Peyer's patch (tissue), 4 donors: ENCODE measurements around the gene HARS2. TPM values are rescaled to one million over a fixed set of nuclear protein-coding genes. Genes with fewer than 3 reads are reported as not detected.
"Not testable (repeated sequence)": the region's sequence is repeated elsewhere in the genome, so short reads cannot be mapped to it uniquely, and the experiment has no call there.

Experiments
- DNase-seq, 3 donors: peaks; one replicate each; pipeline ENCODE4 v3.0.0-alpha.2; 2017 to 2019
- H3K27ac ChIP-seq, 4 donors: fragments of 200-600 bp; sonication (generic); one replicate each; pipeline ENCODE4 v1.5.1; 2016 to 2019
- H3K27me3 ChIP-seq, 2 donors: fragments of 200-600 bp; sonication (generic); one replicate each; pipeline ENCODE4 v1.5.1; 2019
- H3K36me3 ChIP-seq, 3 donors: fragments of 200-600 bp; sonication (generic); one replicate each; pipeline ENCODE4 v1.5.1; 2016 to 2019
- H3K4me1 ChIP-seq, 4 donors: fragments of 200-600 bp; sonication (generic); one replicate each; pipeline ENCODE4 v1.5.1; 2016 to 2019
- H3K4me3 ChIP-seq, 4 donors: fragments of 200-600 bp; sonication (generic); 1 replicate in 3 of 4; 2 replicates in 1 of 4; pipeline ENCODE4 v1.5.1; 2016 to 2019; ENCODE audit warnings: mild to moderate bottlenecking in 1 of 4
- H3K9me3 ChIP-seq, 4 donors: fragments of 200-600 bp; sonication (generic); one replicate each; pipeline ENCODE4 v1.5.1; 2016 to 2019; ENCODE audit warnings: mild to moderate bottlenecking in 1 of 4
- POLR2A ChIP-seq, 2 donors: fragments of 450-650 bp; IDR thresholded peaks; one replicate each; pipeline ENCODE4 v1.5.1; 2017; ENCODE audit warnings: antibody characterized with exemption in 2 of 2, mild to moderate bottlenecking in 2 of 2, moderate library complexity in 2 of 2
- total RNA-seq, 4 donors: library from RNA; depleted of rRNA; stranded (reverse); fragments of >200 nt; gene quantifications; one replicate each; pipeline ENCODE4 v1.1.0, GENCODE V29; 2016
- TF ChIP-seq, protein P1 (sequence below), 6 experiments: fragments of 450-650 bp in 4 of 6; fragments of 200-600 bp in 2 of 6; sonication (generic) in 1 of 6; IDR thresholded peaks; one replicate each; pipeline ENCODE4 v1.5.1; 2017 to 2019; ENCODE audit warnings: antibody characterized with exemption in 6 of 6, mild to moderate bottlenecking in 3 of 6, moderate library complexity in 1 of 6

HARS2 gene
- total RNA-seq, 4 donors from 2014 or later: 21.5 to 49.6 (median 42.4) TPM

GRCh38 chr5:140664030-140664358 is 27.3 kb upstream of the HARS2 start:
- TF ChIP-seq, protein P1, sequence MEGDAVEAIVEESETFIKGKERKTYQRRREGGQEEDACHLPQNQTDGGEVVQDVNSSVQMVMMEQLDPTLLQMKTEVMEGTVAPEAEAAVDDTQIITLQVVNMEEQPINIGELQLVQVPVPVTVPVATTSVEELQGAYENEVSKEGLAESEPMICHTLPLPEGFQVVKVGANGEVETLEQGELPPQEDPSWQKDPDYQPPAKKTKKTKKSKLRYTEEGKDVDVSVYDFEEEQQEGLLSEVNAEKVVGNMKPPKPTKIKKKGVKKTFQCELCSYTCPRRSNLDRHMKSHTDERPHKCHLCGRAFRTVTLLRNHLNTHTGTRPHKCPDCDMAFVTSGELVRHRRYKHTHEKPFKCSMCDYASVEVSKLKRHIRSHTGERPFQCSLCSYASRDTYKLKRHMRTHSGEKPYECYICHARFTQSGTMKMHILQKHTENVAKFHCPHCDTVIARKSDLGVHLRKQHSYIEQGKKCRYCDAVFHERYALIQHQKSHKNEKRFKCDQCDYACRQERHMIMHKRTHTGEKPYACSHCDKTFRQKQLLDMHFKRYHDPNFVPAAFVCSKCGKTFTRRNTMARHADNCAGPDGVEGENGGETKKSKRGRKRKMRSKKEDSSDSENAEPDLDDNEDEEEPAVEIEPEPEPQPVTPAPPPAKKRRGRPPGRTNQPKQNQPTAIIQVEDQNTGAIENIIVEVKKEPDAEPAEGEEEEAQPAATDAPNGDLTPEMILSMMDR (IDR thresholded peaks at IDR 0.05): no peak
- no peak for TF ChIP-seq POLR2A (IDR thresholded peaks at IDR 0.05)
- Histone ChIP-seq H3K36me3 (peaks cover 0 to 54% (median 0%) of the 10 kb centered on the region in 3 donors), H3K27ac (peak overlapping the region; percentile 89 to 94 (median 91)), H3K27me3 (no peaks in the 10 kb centered on the region), H3K9me3 (no peaks in the 10 kb centered on the region), H3K4me3 (peak overlapping the region; percentile 71 to 94 (median 86)), H3K4me1 (peaks cover 0 to 23% (median 10%) of the 10 kb centered on the region in 4 donors)
- DNase-seq: no peak

DNA sequence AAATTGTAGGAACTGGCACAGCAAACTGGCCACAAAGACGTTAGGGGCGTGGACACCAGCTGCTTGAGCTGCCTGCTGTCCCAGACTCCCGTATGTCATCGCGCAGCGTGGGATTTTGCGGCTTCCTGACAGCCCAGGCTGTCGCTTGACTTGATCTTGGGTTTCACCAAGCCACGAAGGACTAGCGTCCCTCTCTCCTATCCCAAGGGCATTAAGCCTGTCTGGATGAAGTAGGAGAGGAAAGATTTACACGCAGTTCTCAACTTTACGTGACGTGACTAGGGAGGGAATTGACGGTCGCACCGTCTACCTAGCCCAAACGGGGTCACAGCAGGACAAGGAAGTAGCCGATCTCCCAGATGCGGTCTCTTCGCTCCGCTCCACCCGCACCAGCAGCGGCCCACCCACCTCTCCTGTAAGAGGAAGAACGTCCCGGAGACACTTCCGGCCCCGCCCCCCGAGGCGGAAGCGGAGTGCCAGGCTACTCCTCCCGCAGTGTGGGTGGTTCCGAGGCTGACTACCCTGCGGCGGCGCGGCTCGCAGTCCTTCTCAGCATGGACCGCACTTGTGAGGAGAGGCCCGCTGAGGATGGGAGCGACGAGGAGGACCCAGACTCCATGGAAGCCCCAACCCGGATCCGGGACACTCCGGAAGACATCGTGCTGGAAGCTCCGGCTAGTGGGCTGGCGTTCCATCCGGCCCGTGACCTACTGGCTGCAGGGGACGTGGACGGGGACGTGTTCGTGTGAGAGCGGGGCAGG is 26.7 kb upstream of the HARS2 start, which contains the start of gene WDR55:
TSS of gene WDR55 (plus strand) at position 546 of the 761 bp plus-strand sequence. CDS start at position 555, 9 bp downstream.
- peak; percentile 97 to 99 (median 98) for DNase-seq
- peaks cover 0 to 23% (median 10%) of the 10 kb centered on the region in 4 donors for H3K4me1 ChIP-seq
- no peaks in the 10 kb centered on the region for H3K27me3 ChIP-seq
- peak; percentile 76 to 90 for TF ChIP-seq POLR2A (IDR thresholded peaks at IDR 0.05)
- TF ChIP-seq, protein P1 (IDR thresholded peaks at IDR 0.05): no peak
- peaks cover 0 to 54% (median 0%) of the 10 kb centered on the region in 3 donors for H3K36me3 ChIP-seq
- H3K9me3 ChIP-seq: no peaks in the 10 kb centered on the region
- peak within 1 kb of the TSS; percentile 89 to 94 (median 91) for H3K27ac ChIP-seq
- H3K4me3 ChIP-seq: peak within 1 kb of the TSS; percentile 71 to 94 (median 86)

- H3K36me3 ChIP-seq: peaks cover 0 to 74% (median 0%) of the 10 kb centered on the region in 3 donors
- H3K27me3 ChIP-seq, H3K4me1 ChIP-seq, H3K9me3 ChIP-seq, H3K4me3 ChIP-seq, DNase-seq, H3K27ac ChIP-seq: not testable (repeated sequence)
These were observed 20.2 kb upstream of the HARS2 start for GRCh38 chr5:140671035-140671434.

DNA sequence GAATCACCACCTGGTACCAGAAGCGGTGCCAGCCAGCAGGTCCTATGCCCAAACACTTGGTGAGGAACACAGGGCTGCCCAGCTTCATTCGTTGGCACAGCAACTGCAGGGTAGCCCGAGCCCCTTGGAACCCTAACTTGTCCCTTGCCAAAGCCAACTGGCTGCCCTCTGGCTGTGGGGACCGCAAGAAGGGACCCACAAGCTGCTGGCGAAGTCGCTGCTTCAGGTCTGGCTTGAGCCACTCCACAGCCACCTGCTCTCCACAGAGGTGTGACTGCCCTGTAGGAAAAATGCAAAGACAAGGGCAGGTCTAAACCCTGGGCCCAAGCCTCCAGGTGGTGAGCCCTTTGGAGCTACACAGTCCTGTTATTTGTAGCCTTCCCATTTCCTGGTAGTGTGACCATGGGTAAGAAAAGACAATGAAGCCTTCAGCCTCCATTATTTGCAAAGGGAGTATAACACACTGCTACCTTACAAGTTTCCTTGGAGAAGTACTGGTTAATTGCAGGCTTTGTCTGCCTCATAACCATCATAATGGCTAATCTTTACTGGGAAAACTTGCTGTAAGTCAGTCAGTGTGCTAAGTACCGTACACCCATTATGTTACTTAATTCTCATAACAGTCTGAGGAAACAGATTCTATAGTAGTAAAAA is 19.7 kb upstream of the HARS2 start:
- Histone ChIP-seq H3K27ac (no peak overlapping the region), H3K4me3 (no peak overlapping the region), H3K4me1 (peaks cover 0 to under 1% (median 0%) of the 10 kb centered on the region in 4 donors), H3K9me3 (no peaks in the 10 kb centered on the region), H3K36me3 (peaks cover 0 to 80% (median 0%) of the 10 kb centered on the region in 3 donors), H3K27me3 (no peaks in the 10 kb centered on the region)
- DNase-seq: no peak
- TF ChIP-seq, protein P1 (IDR thresholded peaks at IDR 0.05): no peak
- TF ChIP-seq POLR2A (IDR thresholded peaks at IDR 0.05): no peak

DNA sequence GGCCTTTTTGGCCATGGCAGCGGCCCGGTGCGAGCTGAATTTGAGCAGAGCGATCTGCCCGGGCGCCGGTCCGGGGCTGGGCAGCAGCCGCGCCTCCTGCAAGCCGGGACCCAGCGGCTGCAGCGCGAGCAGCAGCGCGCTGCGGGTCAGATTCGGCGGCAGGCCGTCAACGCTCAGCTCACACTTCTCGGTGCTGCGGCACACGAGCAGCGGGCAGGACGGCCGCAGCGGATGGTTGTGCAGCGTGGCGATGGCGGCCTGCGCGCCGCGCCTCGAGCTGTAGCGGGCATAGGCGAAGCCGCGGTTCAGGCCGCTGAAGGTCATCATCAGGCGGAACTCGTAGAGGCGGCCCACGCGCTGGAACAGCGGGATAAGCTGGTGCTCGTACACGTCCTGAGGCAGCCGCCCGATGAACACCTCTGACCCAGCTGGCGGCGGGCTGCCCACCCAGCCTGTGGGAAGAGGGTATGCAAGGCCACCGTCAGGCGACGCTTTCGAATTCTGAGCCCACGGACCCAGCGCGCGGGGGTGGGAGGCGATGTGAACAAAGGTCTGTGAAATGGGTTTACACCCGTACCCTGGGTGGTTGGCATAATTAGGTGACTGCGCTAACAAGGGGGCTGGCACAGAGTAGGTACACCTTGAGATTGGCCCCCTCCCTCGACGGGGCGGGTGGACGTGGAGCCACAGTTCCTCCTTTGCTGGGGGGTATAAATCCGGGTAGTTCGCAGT is 18.6 kb upstream of the HARS2 start:
- Histone ChIP-seq H3K27ac (no peak overlapping the region), H3K9me3 (no peaks in the 10 kb centered on the region), H3K4me1 (no peaks in the 10 kb centered on the region), H3K27me3 (no peaks in the 10 kb centered on the region), H3K4me3 (no peak overlapping the region), H3K36me3 (peaks cover 0 to 90% (median 0%) of the 10 kb centered on the region in 3 donors)
- TF ChIP-seq, protein P1 (IDR thresholded peaks at IDR 0.05): no peak
- TF ChIP-seq POLR2A (IDR thresholded peaks at IDR 0.05): no peak
- peak in 1 of 3 donors; percentile 55 for DNase-seq
